ENCODE data around the gene ABCC10. TPM values are rescaled to one million over a fixed set of nuclear protein-coding genes. Genes with fewer than 3 reads are reported as not detected.
"Not testable (repeated sequence)": the region's sequence is repeated elsewhere in the genome, so short reads cannot be mapped to it uniquely, and the experiment has no call there.

Gene ABCC10
- total and polyA plus RNA-seq, 9 donors: 8.9 to 34.9 (median 21.1) TPM

DNA sequence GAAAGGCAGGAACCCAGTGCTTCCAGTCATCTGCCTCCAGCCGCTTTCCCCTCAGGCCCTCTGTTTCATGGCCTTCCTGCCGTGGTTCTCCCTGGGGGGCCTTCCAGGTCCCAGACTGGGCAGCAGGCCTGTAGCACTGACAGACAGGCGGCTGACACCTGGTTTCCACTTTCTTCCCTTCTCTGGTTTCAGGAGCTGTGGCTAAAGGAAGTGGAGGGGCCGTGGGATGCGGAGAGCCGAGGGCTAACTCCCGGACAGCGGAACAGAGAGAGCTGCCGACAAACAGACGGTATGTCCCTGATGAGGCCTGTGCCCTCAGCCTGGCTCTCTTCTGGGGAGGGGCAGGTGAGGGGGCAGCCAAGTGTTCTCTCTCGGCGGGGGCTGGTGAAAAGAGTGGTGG is 70.3 kb downstream of the ABCC10 start:
- WGBS, 3 donors: 87 to 93% (median 89%) methylated on average over 12 of the region's 12 CpGs
- intact Hi-C loops (cut with DNase I): loop anchor here in 1 of 4 donors (10.0 kb wide), 1 partner anchor 233 kb away; no protein-coding TSS in a partner anchor
- no peaks in the 10 kb centered on the region for H3K27me3 ChIP-seq

DNA sequence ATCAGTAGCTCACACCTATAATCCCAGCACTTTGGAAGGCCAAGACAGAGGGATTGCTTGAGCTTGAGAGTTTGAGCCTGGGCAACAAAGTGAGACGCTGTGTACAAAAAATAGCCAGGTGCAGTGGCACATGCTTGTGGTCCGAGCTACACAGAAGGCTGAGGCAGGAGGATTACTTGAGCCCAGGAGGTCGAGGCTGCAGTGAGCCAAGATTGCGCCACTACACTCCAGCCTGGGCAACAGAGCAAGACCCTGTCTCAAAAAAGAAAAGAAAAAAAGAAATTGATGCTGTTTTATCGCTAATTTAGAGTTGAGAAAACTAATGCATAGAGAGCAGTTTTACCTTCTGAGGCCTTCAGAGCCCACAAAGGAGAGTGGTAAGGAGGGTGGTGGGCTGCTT is 71.0 kb downstream of the ABCC10 start:
- H3K27ac ChIP-seq; DNase-seq; H3K36me3 ChIP-seq; H3K4me1 ChIP-seq (ENCODE audit: insufficient read depth); H3K4me3 ChIP-seq; H3K9me3 ChIP-seq; H3K27me3 ChIP-seq: not testable (repeated sequence)
- WGBS, 3 donors: 83 to 95% (median 94%) methylated on average over 5 of the region's 5 CpGs
- intact Hi-C loops (cut with DNase I): loop anchor here in 1 of 4 donors (10.0 kb wide), 1 partner anchor 233 kb away; no protein-coding TSS in a partner anchor

More for the DNA sequence above, 70.3 kb downstream of the ABCC10 start:
- Histone ChIP-seq H3K27ac (no peak overlapping the region), H3K36me3 (no peaks in the 10 kb centered on the region), H3K4me3 (no peak overlapping the region), H3K9me3 (no peaks in the 10 kb centered on the region), H3K4me1 (ENCODE audit: insufficient read depth) (peaks cover 8% of the 10 kb centered on the region)
- no peak for TF ChIP-seq POLR2A (IDR thresholded peaks at IDR 0.05)
- no peak for TF ChIP-seq EP300 (IDR thresholded peaks at IDR 0.05)
- TF ChIP-seq, protein P1, sequence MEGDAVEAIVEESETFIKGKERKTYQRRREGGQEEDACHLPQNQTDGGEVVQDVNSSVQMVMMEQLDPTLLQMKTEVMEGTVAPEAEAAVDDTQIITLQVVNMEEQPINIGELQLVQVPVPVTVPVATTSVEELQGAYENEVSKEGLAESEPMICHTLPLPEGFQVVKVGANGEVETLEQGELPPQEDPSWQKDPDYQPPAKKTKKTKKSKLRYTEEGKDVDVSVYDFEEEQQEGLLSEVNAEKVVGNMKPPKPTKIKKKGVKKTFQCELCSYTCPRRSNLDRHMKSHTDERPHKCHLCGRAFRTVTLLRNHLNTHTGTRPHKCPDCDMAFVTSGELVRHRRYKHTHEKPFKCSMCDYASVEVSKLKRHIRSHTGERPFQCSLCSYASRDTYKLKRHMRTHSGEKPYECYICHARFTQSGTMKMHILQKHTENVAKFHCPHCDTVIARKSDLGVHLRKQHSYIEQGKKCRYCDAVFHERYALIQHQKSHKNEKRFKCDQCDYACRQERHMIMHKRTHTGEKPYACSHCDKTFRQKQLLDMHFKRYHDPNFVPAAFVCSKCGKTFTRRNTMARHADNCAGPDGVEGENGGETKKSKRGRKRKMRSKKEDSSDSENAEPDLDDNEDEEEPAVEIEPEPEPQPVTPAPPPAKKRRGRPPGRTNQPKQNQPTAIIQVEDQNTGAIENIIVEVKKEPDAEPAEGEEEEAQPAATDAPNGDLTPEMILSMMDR (IDR thresholded peaks at IDR 0.05): no peak
- DNase-seq: no peak

DNA sequence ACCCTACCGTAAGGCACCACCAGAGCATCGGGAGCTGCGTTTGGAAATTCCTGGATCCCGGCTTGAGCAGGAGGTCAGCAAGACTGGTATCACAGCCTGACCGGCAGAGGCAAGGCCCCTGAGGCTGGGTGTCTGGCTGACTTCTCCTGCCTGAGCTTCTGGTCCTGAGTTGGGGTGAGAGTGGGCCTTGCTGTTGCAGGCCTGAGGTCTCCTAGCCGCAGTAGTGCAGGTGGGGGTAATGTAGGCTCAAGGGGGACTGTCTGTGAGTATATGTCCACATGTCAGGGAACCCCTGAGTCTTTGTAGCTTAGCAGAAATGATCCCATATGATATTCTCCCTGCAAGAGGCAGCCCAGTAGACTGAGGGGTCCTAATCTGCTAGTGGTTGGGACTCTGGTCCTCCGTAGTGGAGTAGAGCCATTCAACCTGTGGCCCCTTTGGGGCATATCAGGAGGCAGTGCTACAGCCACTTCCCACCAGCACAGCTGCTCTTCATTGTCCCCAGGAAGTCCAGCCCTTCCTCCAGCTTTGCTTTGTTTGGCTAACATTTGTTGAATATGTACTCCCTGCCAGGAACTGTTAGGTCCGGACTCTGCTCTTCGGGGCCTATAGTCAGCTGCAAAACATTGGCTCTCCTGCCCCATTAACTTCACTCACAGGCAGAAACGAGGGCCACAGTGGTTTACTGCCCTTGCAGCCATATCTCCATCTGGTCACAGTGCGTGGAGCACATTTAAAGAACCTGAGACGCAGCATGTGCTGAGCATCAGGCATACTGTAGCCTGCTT is 71.9 kb downstream of the ABCC10 start:
- Histone ChIP-seq H3K27me3 (no peaks in the 10 kb centered on the region), H3K36me3 (no peaks in the 10 kb centered on the region), H3K4me1 (ENCODE audit: insufficient read depth) (peaks cover 7% of the 10 kb centered on the region), H3K9me3 (no peaks in the 10 kb centered on the region), H3K4me3 (no peak overlapping the region), H3K27ac (no peak overlapping the region)
- TF ChIP-seq POLR2A (IDR thresholded peaks at IDR 0.05) (no peak), EP300 (IDR thresholded peaks at IDR 0.05) (no peak)
- TF ChIP-seq, protein P1 (IDR thresholded peaks at IDR 0.05): no peak
- intact Hi-C loops (cut with DNase I): loop anchor here in 1 of 4 donors (10.0 kb wide), 1 partner anchor 234 kb away; no protein-coding TSS in a partner anchor
- WGBS, 3 donors: 62 to 71% (median 69%) methylated on average over 12 of the region's 12 CpGs
- no peak for DNase-seq

Small RNA genes within 50 kb of the gene (microRNA-seq; reads per million reads assigned to microRNA genes)
- gene MIR6780B: 0.18 to 0.63 (median 0.38) reads per million in 3 donors

Small RNA genes within 50 kb of the gene (small RNA-seq; reads per million reads assigned to genes)
- gene MIR6780B (not detected), gene RNU6-1113P (not detected)

Other genes with a start within 250 kb of the ABCC10 start
- gene CUL9, start 245.3 kb upstream of the ABCC10 start, total RNA-seq: 10 to 100 TPM; 24.2 to 44.5 (median 33.0) TPM
- 10 to 100 TPM; 15.9 to 20.8 TPM for gene CUL9, start 245.3 kb upstream of the ABCC10 start, polyA plus RNA-seq
- gene DNPH1, start 198.1 kb upstream of the ABCC10 start, total RNA-seq: 100 to 1,000 TPM in 1 of 7 donors, 10 to 100 TPM in 6; 25.0 to 120 (median 44.7) TPM
- gene DNPH1, start 198.1 kb upstream of the ABCC10 start, polyA plus RNA-seq: 10 to 100 TPM; 13.6 to 55.5 TPM
- gene TTBK1, start 184.1 kb upstream of the ABCC10 start, total RNA-seq: under 1 TPM in 2 of 7 donors, not detected in 5; 0.03 to 0.11 TPM
- gene TTBK1, start 184.1 kb upstream of the ABCC10 start, polyA plus RNA-seq: under 1 TPM in 1 of 2 donors, not detected in 1; 0.06 TPM
- gene SLC22A7, start 129.3 kb upstream of the ABCC10 start, total RNA-seq: under 1 TPM in 1 of 7 donors, not detected in 6; 0.36 TPM
- not detected for gene SLC22A7, start 129.3 kb upstream of the ABCC10 start, polyA plus RNA-seq
- 1 to 10 TPM in 6 of 7 donors, under 1 TPM in 1; 0.80 to 2.6 (median 1.6) TPM for gene CRIP3, start 118.7 kb upstream of the ABCC10 start, total RNA-seq
- 1 to 10 TPM; 1.7 to 1.8 TPM for gene CRIP3, start 118.7 kb upstream of the ABCC10 start, polyA plus RNA-seq
- gene ZNF318, start 57.9 kb upstream of the ABCC10 start, total RNA-seq: 10 to 100 TPM; 11.4 to 26.0 (median 19.9) TPM
- gene ZNF318, start 57.9 kb upstream of the ABCC10 start, polyA plus RNA-seq: 10 to 100 TPM in 1 of 2 donors, 1 to 10 TPM in 1; 8.3 to 17.4 TPM
- gene DLK2, start 28.0 kb downstream of the ABCC10 start, total RNA-seq: 1 to 10 TPM in 4 of 7 donors, under 1 TPM in 3; 0.18 to 6.0 (median 1.0) TPM
- under 1 TPM; 0.33 to 0.92 TPM for gene DLK2, start 28.0 kb downstream of the ABCC10 start, polyA plus RNA-seq
- 10 to 100 TPM; 21.8 to 44.8 (median 34.5) TPM for gene TJAP1, start 50.0 kb downstream of the ABCC10 start, total RNA-seq
- 10 to 100 TPM; 12.9 to 29.8 TPM for gene TJAP1, start 50.0 kb downstream of the ABCC10 start, polyA plus RNA-seq
- gene LRRC73, start 82.8 kb downstream of the ABCC10 start, total RNA-seq: 1 to 10 TPM; 1.1 to 4.8 (median 2.0) TPM
- gene LRRC73, start 82.8 kb downstream of the ABCC10 start, polyA plus RNA-seq: under 1 TPM; 0.13 to 0.30 TPM
- gene YIPF3, start 89.4 kb downstream of the ABCC10 start, total RNA-seq: 10 to 100 TPM; 47.0 to 81.8 (median 71.4) TPM
- 100 to 1,000 TPM; 107 to 143 TPM for gene YIPF3, start 89.4 kb downstream of the ABCC10 start, polyA plus RNA-seq
- 10 to 100 TPM; 18.1 to 48.6 (median 32.0) TPM for gene POLR1C, start 89.5 kb downstream of the ABCC10 start, total RNA-seq
- gene POLR1C, start 89.5 kb downstream of the ABCC10 start, polyA plus RNA-seq: 10 to 100 TPM; 29.3 to 33.7 TPM
- 10 to 100 TPM in 6 of 7 donors, 1 to 10 TPM in 1; 9.8 to 41.8 (median 27.6) TPM for gene XPO5, start 148.5 kb downstream of the ABCC10 start, total RNA-seq
- gene XPO5, start 148.5 kb downstream of the ABCC10 start, polyA plus RNA-seq: 10 to 100 TPM in 1 of 2 donors, 1 to 10 TPM in 1; 6.8 to 24.5 TPM
- gene POLH, start 148.6 kb downstream of the ABCC10 start, total RNA-seq: 10 to 100 TPM in 3 of 7 donors, 1 to 10 TPM in 4; 4.6 to 14.1 (median 8.6) TPM
- gene POLH, start 148.6 kb downstream of the ABCC10 start, polyA plus RNA-seq: 10 to 100 TPM in 1 of 2 donors, 1 to 10 TPM in 1; 5.2 to 15.5 TPM
- gene GTPBP2, start 201.7 kb downstream of the ABCC10 start, total RNA-seq: 10 to 100 TPM; 24.9 to 60.4 (median 36.5) TPM
- 10 to 100 TPM; 28.8 to 31.9 TPM for gene GTPBP2, start 201.7 kb downstream of the ABCC10 start, polyA plus RNA-seq
- 10 to 100 TPM; 11.9 to 28.4 (median 16.8) TPM for gene MAD2L1BP, start 208.3 kb downstream of the ABCC10 start, total RNA-seq
- 10 to 100 TPM; 16.0 to 23.9 TPM for gene MAD2L1BP, start 208.3 kb downstream of the ABCC10 start, polyA plus RNA-seq
- 1 to 10 TPM in 1 of 7 donors, under 1 TPM in 5, not detected in 1; 0.20 to 4.7 (median 0.44) TPM for gene RSPH9, start 217.5 kb downstream of the ABCC10 start, total RNA-seq
- under 1 TPM; 0.25 to 0.70 TPM for gene RSPH9, start 217.5 kb downstream of the ABCC10 start, polyA plus RNA-seq

Data from ovary (tissue), 9 donors.